ENCODE measurements around the gene TNFRSF14.

DNA sequence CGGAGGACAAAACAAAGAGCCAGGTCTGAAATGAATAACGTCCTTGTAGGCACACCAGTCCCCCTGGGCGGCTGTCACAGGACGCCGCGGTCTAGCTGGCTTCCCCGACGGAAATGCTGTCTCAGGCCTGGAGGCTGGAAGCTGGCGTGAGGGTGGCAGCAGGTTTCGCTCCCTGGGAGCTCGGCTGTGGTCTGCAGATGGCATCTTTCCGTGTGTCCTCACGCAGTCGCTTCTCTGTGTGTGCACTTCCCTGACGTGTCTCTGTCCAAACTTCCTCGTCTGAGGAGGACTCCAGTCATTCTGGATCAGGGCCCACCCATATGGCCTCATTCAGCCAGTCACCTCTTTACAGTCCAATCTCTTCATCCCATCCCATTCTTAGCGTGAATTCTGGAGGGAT is 14.2 kb downstream of the TNFRSF14 start:
- no peak for TF ChIP-seq POLR2AphosphoS5 (IDR thresholded peaks at IDR 0.05; ENCODE audit: low read depth, low read length)
- TF ChIP-seq TAF1 (IDR thresholded peaks at IDR 0.05; ENCODE audit: low read depth, low read length), result no peak
- TF ChIP-seq POLR2A (IDR thresholded peaks at IDR 0.05; ENCODE audit: low read depth, low read length), result no peak
- TF ChIP-seq PAX5 (IDR thresholded peaks at IDR 0.05; ENCODE audit: insufficient read depth, low read length, severe bottlenecking), result no peak
- TF ChIP-seq POU2F2 (IDR thresholded peaks at IDR 0.05; ENCODE audit: low read depth, low read length), result no peak
- no peak for TF ChIP-seq SPI1 (IDR thresholded peaks at IDR 0.05; ENCODE audit: low read depth, low read length)
